Fibroblast of lung (primary cell): ENCODE data around the gene JUNB. TPM values are rescaled to one million over a fixed set of nuclear protein-coding genes. Genes with fewer than 3 reads are reported as not detected.

ENCODE experiments used
- DNase-seq, 2 donors: peaks; one replicate each; pipeline versions ENCODE4 v3.0.0 to v3.0.0-alpha.2; 2010; ENCODE audit warnings: low read depth in 2 of 2
- H2AFZ ChIP-seq: 2 replicates; pipeline ENCODE4 v1.5.1; 2012; ENCODE audit warnings: low read length, control low read depth, inconsistent platforms
- H3K27ac ChIP-seq: 2 replicates; pipeline ENCODE4 v1.5.1; 2011; ENCODE audit warnings: low read length, control low read depth; ENCODE audit not compliant: insufficient read depth
- H3K27me3 ChIP-seq: 2 replicates; pipeline ENCODE4 v1.5.1; 2011; ENCODE audit warnings: mild to moderate bottlenecking, low read length; ENCODE audit not compliant: control insufficient read depth, insufficient read depth
- H3K36me3 ChIP-seq: 2 replicates; pipeline ENCODE4 v1.5.1; 2011; ENCODE audit warnings: low read length; ENCODE audit not compliant: control insufficient read depth, insufficient read depth
- H3K4me1 ChIP-seq: 2 replicates; pipeline ENCODE4 v1.5.1; 2011; ENCODE audit warnings: low read length; ENCODE audit not compliant: control insufficient read depth, insufficient read depth; ENCODE audit errors: extremely low read depth
- H3K4me2 ChIP-seq: 2 replicates; pipeline ENCODE4 v1.5.1; 2011; ENCODE audit warnings: low read length, control low read depth; ENCODE audit not compliant: insufficient read depth; ENCODE audit errors: extremely low read depth
- H3K4me3 ChIP-seq, 4 experiments: fragments of 200-600 bp in 1 of 4; sonication (generic) in 1 of 4; replicated peaks in 1 of 4; 2 replicates each; pipeline ENCODE4 v1.5.1; 2011 to 2016; ENCODE audit warnings: low read length in 4 of 4, low read depth in 3 of 4, mild to moderate bottlenecking in 3 of 4, control low read depth in 2 of 4, inconsistent platforms in 1 of 4, mixed read lengths in 1 of 4; ENCODE audit not compliant: insufficient read depth in 1 of 4; ENCODE audit errors: control extremely low read depth in 1 of 4
- H3K79me2 ChIP-seq: 2 replicates; pipeline ENCODE4 v1.5.1; 2012; ENCODE audit warnings: mild to moderate bottlenecking, low read length, inconsistent platforms; ENCODE audit not compliant: control insufficient read depth, insufficient read depth
- H3K9ac ChIP-seq: 2 replicates; pipeline ENCODE4 v1.5.1; 2011; ENCODE audit warnings: mild to moderate bottlenecking, low read length, control low read depth; ENCODE audit not compliant: insufficient read depth
- H3K9me3 ChIP-seq: 2 replicates; pipeline ENCODE4 v1.5.1; 2012; ENCODE audit warnings: low read depth, low read length; ENCODE audit not compliant: control insufficient read depth, insufficient read depth
- H4K20me1 ChIP-seq: 2 replicates; pipeline ENCODE4 v1.5.1; 2011; ENCODE audit warnings: low read length; ENCODE audit not compliant: control insufficient read depth, insufficient read depth; ENCODE audit errors: extremely low read depth
- EZH2 ChIP-seq: IDR thresholded peaks from 2 replicates; pipeline ENCODE4 v1.5.1; 2012; ENCODE audit warnings: low read length, control low read depth, mild to moderate bottlenecking; ENCODE audit errors: missing control alignments
- polyA minus RNA-seq: library from RNA; depleted of rRNA, polyadenylated mRNA; stranded (reverse); fragments of >200 nt; gene quantifications from 2 replicates; pipeline ENCODE4 v1.2.3, GENCODE V29; 2011; ENCODE audit warnings: low replicate concordance
- polyA plus RNA-seq, 2 donors: library from polyadenylated mRNA; depleted of rRNA in 1 of 2; stranded (reverse) in 1 of 2; unstranded in 1 of 2; fragments of >200 nt; gene quantifications; 2 replicates each; pipeline ENCODE4 v1.2.1, GENCODE V29; 2011 to 2012; ENCODE audit warnings: missing spikeins in 1 of 2
- total RNA-seq: library from RNA; depleted of rRNA; stranded (reverse); fragments of >200 nt; gene quantifications from 2 replicates; pipeline ENCODE4 v1.2.1, GENCODE V29; 2014
- TF ChIP-seq, protein P1 (sequence below), 2 donors: IDR thresholded peaks in 1 of 2; conservative IDR thresholded peaks in 1 of 2; 1 replicate in 1 of 2; 2 replicates in 1 of 2; pipeline ENCODE4 v1.5.1; 2011 to 2012; ENCODE audit warnings: low read length in 2 of 2, control low read depth in 1 of 2, inconsistent platforms in 1 of 2, low read depth in 1 of 2, mild to moderate bottlenecking in 1 of 2

JUNB gene
- total RNA-seq (108 and 118 TPM in 2 replicates), polyA plus RNA-seq (20.2 and 93.3 TPM in 2 replicates), polyA minus RNA-seq (11.2 and 12.8 TPM in 2 replicates)
- polyA plus RNA-seq (2012), result 42.3 and 166 TPM in 2 replicates

DNA sequence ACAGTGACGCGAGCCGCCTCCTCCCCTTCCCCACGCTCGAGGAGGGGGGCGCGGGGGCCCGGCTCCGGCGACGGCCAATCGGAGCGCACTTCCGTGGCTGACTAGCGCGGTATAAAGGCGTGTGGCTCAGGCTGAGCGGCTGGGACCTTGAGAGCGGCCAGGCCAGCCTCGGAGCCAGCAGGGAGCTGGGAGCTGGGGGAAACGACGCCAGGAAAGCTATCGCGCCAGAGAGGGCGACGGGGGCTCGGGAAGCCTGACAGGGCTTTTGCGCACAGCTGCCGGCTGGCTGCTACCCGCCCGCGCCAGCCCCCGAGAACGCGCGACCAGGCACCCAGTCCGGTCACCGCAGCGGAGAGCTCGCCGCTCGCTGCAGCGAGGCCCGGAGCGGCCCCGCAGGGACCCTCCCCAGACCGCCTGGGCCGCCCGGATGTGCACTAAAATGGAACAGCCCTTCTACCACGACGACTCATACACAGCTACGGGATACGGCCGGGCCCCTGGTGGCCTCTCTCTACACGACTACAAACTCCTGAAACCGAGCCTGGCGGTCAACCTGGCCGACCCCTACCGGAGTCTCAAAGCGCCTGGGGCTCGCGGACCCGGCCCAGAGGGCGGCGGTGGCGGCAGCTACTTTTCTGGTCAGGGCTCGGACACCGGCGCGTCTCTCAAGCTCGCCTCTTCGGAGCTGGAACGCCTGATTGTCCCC is at the start of gene JUNB:
Gene JUNB, plus strand, starts transcription at position 142 of the 706 bp plus-strand sequence. Its CDS starts 286 bp downstream, at position 428.
- TF ChIP-seq, protein P1, sequence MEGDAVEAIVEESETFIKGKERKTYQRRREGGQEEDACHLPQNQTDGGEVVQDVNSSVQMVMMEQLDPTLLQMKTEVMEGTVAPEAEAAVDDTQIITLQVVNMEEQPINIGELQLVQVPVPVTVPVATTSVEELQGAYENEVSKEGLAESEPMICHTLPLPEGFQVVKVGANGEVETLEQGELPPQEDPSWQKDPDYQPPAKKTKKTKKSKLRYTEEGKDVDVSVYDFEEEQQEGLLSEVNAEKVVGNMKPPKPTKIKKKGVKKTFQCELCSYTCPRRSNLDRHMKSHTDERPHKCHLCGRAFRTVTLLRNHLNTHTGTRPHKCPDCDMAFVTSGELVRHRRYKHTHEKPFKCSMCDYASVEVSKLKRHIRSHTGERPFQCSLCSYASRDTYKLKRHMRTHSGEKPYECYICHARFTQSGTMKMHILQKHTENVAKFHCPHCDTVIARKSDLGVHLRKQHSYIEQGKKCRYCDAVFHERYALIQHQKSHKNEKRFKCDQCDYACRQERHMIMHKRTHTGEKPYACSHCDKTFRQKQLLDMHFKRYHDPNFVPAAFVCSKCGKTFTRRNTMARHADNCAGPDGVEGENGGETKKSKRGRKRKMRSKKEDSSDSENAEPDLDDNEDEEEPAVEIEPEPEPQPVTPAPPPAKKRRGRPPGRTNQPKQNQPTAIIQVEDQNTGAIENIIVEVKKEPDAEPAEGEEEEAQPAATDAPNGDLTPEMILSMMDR (conservative IDR thresholded peaks at IDR 0.05 in 1 of 2, IDR thresholded peaks at IDR 0.05 in 1 of 2; ENCODE audit: low read depth in 1 of 2, low read length in 2 of 2), result no peak
- no peak for TF ChIP-seq EZH2
- H3K36me3 ChIP-seq, result peaks cover 2% of the 10 kb centered on the region
- H3K4me2 ChIP-seq, result peak within 1 kb of the TSS; percentile 97
- H4K20me1 ChIP-seq, result no peaks in the 10 kb centered on the region
- peaks cover 20% of the 10 kb centered on the region for H3K79me2 ChIP-seq
- no peak within 1 kb of the TSS for H2AFZ ChIP-seq
- no peaks in the 10 kb centered on the region for H3K27me3 ChIP-seq
- H3K9ac ChIP-seq, result peak within 1 kb of the TSS; percentile 99
- H3K4me3 ChIP-seq, result peak within 1 kb of the TSS; percentile 73 to 98 (median 94)
- H3K27ac ChIP-seq, result peak within 1 kb of the TSS; percentile 97
- peak; percentile 94 to 98 for DNase-seq
- H3K9me3 ChIP-seq, result no peaks in the 10 kb centered on the region
- H3K4me1 ChIP-seq, result peaks cover 27% of the 10 kb centered on the region

DNA sequence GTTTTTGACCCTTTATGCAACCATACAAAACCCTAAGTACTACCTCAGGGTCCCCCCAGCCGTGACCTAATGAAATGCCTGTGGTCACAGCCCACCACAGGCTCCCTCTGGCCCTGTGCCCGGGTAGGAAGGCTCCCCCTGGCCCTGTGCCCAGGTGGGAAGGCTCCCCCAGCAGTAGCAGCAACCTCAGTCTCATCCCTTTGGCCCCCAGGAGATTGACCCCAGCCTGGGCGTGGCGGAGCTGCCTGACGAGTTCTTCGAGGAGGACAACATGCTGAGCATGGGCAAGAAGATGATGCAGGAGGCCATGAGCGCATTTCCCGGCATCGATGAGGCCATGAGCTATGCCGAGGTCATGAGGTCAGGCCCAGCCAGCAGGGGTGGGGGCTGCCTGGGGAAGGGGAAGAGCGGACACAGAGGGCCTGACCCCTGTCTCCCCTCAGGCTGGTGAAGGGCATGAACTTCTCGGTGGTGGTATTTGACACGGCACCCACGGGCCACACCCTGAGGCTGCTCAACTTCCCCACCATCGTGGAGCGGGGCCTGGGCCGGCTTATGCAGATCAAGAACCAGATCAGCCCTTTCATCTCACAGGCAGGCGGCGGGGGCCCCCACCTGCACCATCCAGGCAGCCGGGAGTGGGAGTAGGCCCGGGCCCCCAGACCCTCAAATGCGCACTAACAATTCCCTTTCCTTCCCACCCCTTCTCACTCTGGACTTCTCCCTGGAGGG is 46.0 kb upstream of the JUNB start:
- Histone ChIP-seq H3K9me3 (no peaks in the 10 kb centered on the region), H3K4me2 (no peak overlapping the region), H3K27ac (no peak overlapping the region), H3K4me1 (peaks cover 6% of the 10 kb centered on the region), H3K9ac (no peak overlapping the region), H3K79me2 (no peaks in the 10 kb centered on the region), H3K27me3 (no peaks in the 10 kb centered on the region), H2AFZ (no peak overlapping the region), H4K20me1 (no peaks in the 10 kb centered on the region), H3K36me3 (peaks cover 17% of the 10 kb centered on the region), H3K4me3 (no peak overlapping the region)
- TF ChIP-seq EZH2, result no peak
- TF ChIP-seq, protein P1 (conservative IDR thresholded peaks at IDR 0.05 in 1 of 2, IDR thresholded peaks at IDR 0.05 in 1 of 2; ENCODE audit: low read depth in 1 of 2, low read length in 2 of 2), result no peak
- DNase-seq, result peak in 1 of 2 donors; percentile 32

DNA sequence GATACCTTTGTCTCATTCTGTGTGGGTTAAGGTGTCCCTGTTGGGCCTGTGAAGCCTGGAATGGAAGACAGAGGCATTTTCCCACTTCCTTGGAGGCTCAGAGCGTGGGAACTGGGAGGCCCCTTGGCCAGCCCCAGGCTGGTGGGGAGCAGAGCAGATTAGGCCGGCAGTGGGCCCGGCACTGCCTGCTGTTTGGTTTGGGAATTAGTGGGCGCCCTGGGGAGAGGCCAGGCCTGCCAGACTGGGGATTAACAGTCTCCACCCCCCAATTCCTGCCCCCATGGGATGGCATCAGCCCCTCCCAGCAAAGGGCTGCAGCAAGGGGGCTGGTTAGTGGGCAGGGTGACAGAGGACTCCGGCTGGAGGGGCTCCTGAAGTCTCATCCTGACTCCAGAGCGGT is 42.8 kb upstream of the JUNB start:
- Histone ChIP-seq H3K4me3 (no peak overlapping the region), H4K20me1 (no peaks in the 10 kb centered on the region), H3K4me2 (no peak overlapping the region), H3K79me2 (no peaks in the 10 kb centered on the region), H3K4me1 (peaks cover 6% of the 10 kb centered on the region), H3K27ac (no peak overlapping the region), H3K27me3 (peaks cover 12% of the 10 kb centered on the region), H3K9me3 (no peaks in the 10 kb centered on the region), H3K9ac (no peak overlapping the region), H2AFZ (no peak overlapping the region), H3K36me3 (peaks cover 17% of the 10 kb centered on the region)
- TF ChIP-seq, protein P1 (conservative IDR thresholded peaks at IDR 0.05 in 1 of 2, IDR thresholded peaks at IDR 0.05 in 1 of 2; ENCODE audit: low read depth in 1 of 2, low read length in 2 of 2), result no peak
- no peak for TF ChIP-seq EZH2
- no peak for DNase-seq
